Stomach (tissue), 9 donors: ENCODE data around the gene ZNF780B. TPM values are rescaled to one million over a fixed set of nuclear protein-coding genes. Genes with fewer than 3 reads are reported as not detected.

Source experiments
- DNase-seq, 2 donors: peaks; one replicate each; pipeline versions ENCODE4 v3.0.0 to v3.0.0-alpha.2; 2013 to 2019
- H3K27ac ChIP-seq, 5 donors: fragments of 200-600 bp in 4 of 5; sonication (generic) in 4 of 5; one replicate each; pipeline ENCODE4 v1.5.1; 2013 to 2019; ENCODE audit warnings: mild to moderate bottlenecking in 1 of 5, moderate library complexity in 1 of 5
- H3K27me3 ChIP-seq, 3 donors: fragments of 200-600 bp; sonication (generic); one replicate each; pipeline ENCODE4 v1.5.1; 2017 to 2019; ENCODE audit warnings: mixed run types in 1 of 3
- H3K36me3 ChIP-seq, 4 donors: fragments of 200-600 bp; sonication (generic); 1 replicate in 3 of 4; 2 replicates in 1 of 4; pipeline ENCODE4 v1.5.1; 2016 to 2019
- H3K4me1 ChIP-seq, 4 donors: fragments of 200-600 bp; sonication (generic); one replicate each; pipeline ENCODE4 v1.5.1; 2016 to 2019
- H3K4me3 ChIP-seq, 4 donors: fragments of 200-600 bp; sonication (generic) in 3 of 4; one replicate each; pipeline ENCODE4 v1.5.1; 2016 to 2019; ENCODE audit warnings: mild to moderate bottlenecking in 1 of 4
- H3K9me3 ChIP-seq, 4 donors: fragments of 200-600 bp; sonication (generic); one replicate each; pipeline ENCODE4 v1.5.1; 2016 to 2019
- CTCF ChIP-seq, 7 experiments: fragments of 450-650 bp in 4 of 7; fragments of 200-600 bp in 3 of 7; sonication (generic) in 3 of 7; IDR thresholded peaks; one replicate each; pipeline ENCODE4 v1.5.1; 2016 to 2019; ENCODE audit warnings: antibody characterized with exemption in 7 of 7, control low read depth in 2 of 7, mild to moderate bottlenecking in 1 of 7
- EP300 ChIP-seq: sonication (generic); formaldehyde crosslinking; IDR thresholded peaks from one replicate; pipeline ENCODE4 v1.6.1; 2017; ENCODE audit warnings: antibody characterized with exemption
- POLR2A ChIP-seq, 4 donors: fragments of 450-650 bp; IDR thresholded peaks; one replicate each; pipeline ENCODE4 v1.6.1; 2016; ENCODE audit warnings: antibody characterized with exemption in 4 of 4, control low read depth in 2 of 4, mild to moderate bottlenecking in 1 of 4, moderate library complexity in 1 of 4
- POLR2AphosphoS5 ChIP-seq, 3 donors: sonication (generic); formaldehyde crosslinking; IDR thresholded peaks; one replicate each; pipeline ENCODE4 v1.6.1; 2016; ENCODE audit warnings: antibody characterized with exemption in 3 of 3
- WGBS, 5 donors: extraction: QIAGEN DNeasy Blood & Tissue Kit in 3 of 5; methylation state at CpG; one replicate each; pipeline versions ENCODE4 v1.1.5 to v1.1.7; 2013 to 2018; 5-methylcytosine and 5-hydroxymethylcytosine counted together
- intact Hi-C: fragments of 100-400 bp; cut with DNase I; formaldehyde crosslinking; loops from one replicate; pipeline ENCODE4 v1.15.1; 2023; ENCODE audit warnings: low total_unique reads
- polyA plus RNA-seq, 3 donors: library from polyadenylated mRNA; stranded (reverse); fragments of 200-250 nt; gene quantifications; one replicate each; pipeline ENCODE4 v1.2.3, GENCODE V29; 2013
- total RNA-seq, 5 donors: library from RNA; depleted of rRNA; stranded (reverse); fragments of >200 nt; gene quantifications; one replicate each; pipeline versions ENCODE4 v1.1.0 to v1.2.3, GENCODE V29; 2014 to 2016
- donor health status: healthy with polysubstance abuse.
- donor health status: Bipolar disorder and iron deficiency.
- donor health status: healthy.

ZNF780B gene
- total and polyA plus RNA-seq, 8 donors: 2.7 to 73.9 (median 6.8) TPM

GRCh38 chr19:40035996-40036395 is 20.0 kb downstream of the ZNF780B start:
- Histone ChIP-seq H3K36me3 (peaks cover 0 to 42% (median 9%) of the 10 kb centered on the region in 4 donors), H3K4me1 (no peaks in the 10 kb centered on the region), H3K27ac (no peak overlapping the region), H3K4me3 (no peak overlapping the region), H3K9me3 (peaks cover 60 to 79% (median 67%) of the 10 kb centered on the region in 4 donors), H3K27me3 (no peaks in the 10 kb centered on the region)
- TF ChIP-seq CTCF (IDR thresholded peaks at IDR 0.05) (no peak), POLR2AphosphoS5 (IDR thresholded peaks at IDR 0.05) (no peak), POLR2A (IDR thresholded peaks at IDR 0.05) (no peak)
- no peak for DNase-seq
- 95 to 97% (median 96%) methylated on average over 4 of the region's 4 CpGs for WGBS, 5 donors
- intact Hi-C loops: no loop called here

- H3K4me3 ChIP-seq: no peak overlapping the region
- no peaks in the 10 kb centered on the region for H3K27me3 ChIP-seq
- peaks cover 72 to 90% (median 86%) of the 10 kb centered on the region in 4 donors for H3K9me3 ChIP-seq
- intact Hi-C loops: no loop called here
- peaks cover 0 to 42% (median 9%) of the 10 kb centered on the region in 4 donors for H3K36me3 ChIP-seq
- no peak overlapping the region for H3K27ac ChIP-seq
- DNase-seq: no peak
- 95 to 100% (median 99%) methylated on average over 2 of the region's 2 CpGs for WGBS, 5 donors
- TF ChIP-seq CTCF (IDR thresholded peaks at IDR 0.05) (no peak), EP300 (no peak), POLR2A (IDR thresholded peaks at IDR 0.05) (no peak), POLR2AphosphoS5 (IDR thresholded peaks at IDR 0.05) (no peak)
- no peaks in the 10 kb centered on the region for H3K4me1 ChIP-seq
Measured at GRCh38 chr19:40033989-40034560, 22.0 kb downstream of the ZNF780B start.

GRCh38 chr19:40026597-40026970 is 29.4 kb downstream of the ZNF780B start:
- no peaks in the 10 kb centered on the region for H3K27me3 ChIP-seq
- 85 to 98% (median 97%) methylated on average over 5 of the region's 5 CpGs for WGBS, 5 donors
- no peak for TF ChIP-seq EP300
- no peak for TF ChIP-seq CTCF (IDR thresholded peaks at IDR 0.05)
- TF ChIP-seq POLR2A (IDR thresholded peaks at IDR 0.05): no peak
- no peak for TF ChIP-seq POLR2AphosphoS5 (IDR thresholded peaks at IDR 0.05)
- H3K27ac ChIP-seq: no peak overlapping the region
- H3K9me3 ChIP-seq: peaks cover 70 to 100% (median 93%) of the 10 kb centered on the region in 4 donors
- no peaks in the 10 kb centered on the region for H3K4me1 ChIP-seq
- intact Hi-C loops: no loop called here
- peaks cover 0 to 3% (median 0%) of the 10 kb centered on the region in 4 donors for H3K36me3 ChIP-seq
- DNase-seq: no peak
- H3K4me3 ChIP-seq: no peak overlapping the region

- Histone ChIP-seq H3K4me1 (no peaks in the 10 kb centered on the region), H3K36me3 (peaks cover 0 to 3% (median 0%) of the 10 kb centered on the region in 4 donors), H3K27ac (no peak overlapping the region), H3K27me3 (no peaks in the 10 kb centered on the region), H3K9me3 (peaks cover 68 to 100% (median 90%) of the 10 kb centered on the region in 4 donors), H3K4me3 (no peak overlapping the region)
- WGBS, 5 donors: 81 to 98% (median 96%) methylated on average over 4 of the region's 4 CpGs
- no peak for TF ChIP-seq POLR2A (IDR thresholded peaks at IDR 0.05)
- TF ChIP-seq EP300: no peak
- no peak for TF ChIP-seq POLR2AphosphoS5 (IDR thresholded peaks at IDR 0.05)
- TF ChIP-seq CTCF (IDR thresholded peaks at IDR 0.05): no peak
- intact Hi-C loops: no loop called here
- no peak for DNase-seq
Measured at GRCh38 chr19:40025938-40026596, 30.0 kb downstream of the ZNF780B start.
